ENCODE results near the gene FTSJ3. TPM values are rescaled to one million over a fixed set of nuclear protein-coding genes. Genes with fewer than 3 reads are reported as not detected.

The FTSJ3 gene
- total and polyA plus RNA-seq, 2 experiments from 2014 or later: 29.2 to 61.5 TPM

DNA sequence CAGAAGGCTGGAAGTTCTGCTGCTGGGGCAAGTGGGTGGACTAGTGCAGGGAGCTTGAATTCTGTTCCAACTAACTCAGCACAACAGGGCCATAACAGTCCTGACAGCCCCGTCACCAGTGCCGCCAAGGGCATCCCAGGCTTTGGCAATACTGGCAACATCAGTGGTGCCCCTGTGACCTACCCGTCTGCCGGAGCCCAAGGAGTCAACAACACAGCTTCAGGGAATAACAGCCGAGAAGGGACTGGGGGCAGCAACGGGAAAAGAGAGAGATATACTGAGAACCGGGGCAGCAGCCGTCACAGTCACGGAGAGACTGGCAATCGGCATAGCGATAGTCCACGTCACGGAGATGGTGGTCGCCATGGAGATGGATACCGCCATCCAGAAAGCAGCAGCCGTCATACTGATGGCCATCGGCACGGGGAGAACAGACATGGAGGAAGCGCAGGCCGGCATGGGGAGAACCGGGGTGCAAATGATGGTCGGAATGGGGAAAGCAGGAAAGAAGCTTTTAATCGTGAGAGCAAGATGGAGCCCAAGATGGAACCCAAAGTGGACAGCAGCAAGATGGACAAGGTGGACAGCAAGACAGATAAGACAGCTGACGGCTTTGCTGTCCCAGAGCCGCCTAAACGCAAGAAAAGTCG, 9.6 kb downstream of the FTSJ3 start:
- Histone ChIP-seq H3K4me3 (no peak overlapping the region), H3K9me2 (ENCODE audit: insufficient read depth) (no peaks in the 10 kb centered on the region), H3F3A (replicated peaks; ENCODE audit: low read depth) (peaks cover 50% of the 10 kb centered on the region), H4K20me1 (replicated peaks; ENCODE audit: insufficient read depth) (peaks cover 65% of the 10 kb centered on the region), H3K79me2 (replicated peaks; ENCODE audit: insufficient read depth) (no peaks in the 10 kb centered on the region; the same call in 1 of the 2 replicates), H3K36me3 (ENCODE audit: insufficient read depth) (peaks cover 84% of the 10 kb centered on the region), H2AFZ (no peak overlapping the region), H3K27me3 (ENCODE audit: insufficient read depth) (no peaks in the 10 kb centered on the region), H3K4me2 (no peak overlapping the region), H3K27ac (ENCODE audit: low read depth) (no peak overlapping the region), H3K4me1 (ENCODE audit: insufficient read depth) (no peaks in the 10 kb centered on the region)
- no peak; the same call in 1 of the 2 replicates for TF ChIP-seq POLR2AphosphoS5 (IDR thresholded peaks at IDR 0.05; ENCODE audit: low read depth)
- TF ChIP-seq JUNB (IDR thresholded peaks at IDR 0.05; ENCODE audit: unreplicated experiment): no peak
- TF ChIP-seq STAT1 (IDR thresholded peaks at IDR 0.05; ENCODE audit: unreplicated experiment): no peak
- TF ChIP-seq EZH2phosphoT487 (IDR thresholded peaks at IDR 0.05; ENCODE audit: unreplicated experiment): no peak
- no peak for TF ChIP-seq CREB1 (CRISPR knock-in tag; IDR thresholded peaks at IDR 0.05; ENCODE audit: low read depth)
- no peak for TF ChIP-seq ZNF114 (CRISPR knock-in tag; IDR thresholded peaks at IDR 0.05)
- TF ChIP-seq NANOG (IDR thresholded peaks at IDR 0.05; ENCODE audit: borderline replicate concordance): no peak
- no peak for TF ChIP-seq EZH2 (IDR thresholded peaks at IDR 0.05; ENCODE audit: low read depth, unreplicated experiment)
- TF ChIP-seq REST (IDR thresholded peaks at IDR 0.05; ENCODE audit: unreplicated experiment): no peak
- TF ChIP-seq, protein P1, sequence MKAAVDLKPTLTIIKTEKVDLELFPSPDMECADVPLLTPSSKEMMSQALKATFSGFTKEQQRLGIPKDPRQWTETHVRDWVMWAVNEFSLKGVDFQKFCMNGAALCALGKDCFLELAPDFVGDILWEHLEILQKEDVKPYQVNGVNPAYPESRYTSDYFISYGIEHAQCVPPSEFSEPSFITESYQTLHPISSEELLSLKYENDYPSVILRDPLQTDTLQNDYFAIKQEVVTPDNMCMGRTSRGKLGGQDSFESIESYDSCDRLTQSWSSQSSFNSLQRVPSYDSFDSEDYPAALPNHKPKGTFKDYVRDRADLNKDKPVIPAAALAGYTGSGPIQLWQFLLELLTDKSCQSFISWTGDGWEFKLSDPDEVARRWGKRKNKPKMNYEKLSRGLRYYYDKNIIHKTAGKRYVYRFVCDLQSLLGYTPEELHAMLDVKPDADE (IDR thresholded peaks at IDR 0.05): no peak
- TF ChIP-seq ZNF331 (CRISPR knock-in tag; IDR thresholded peaks at IDR 0.05; ENCODE audit: low read depth): no peak
- ATAC-seq (no peak), DNase-seq (ENCODE audit: low spot score) (no peak)
- Mint-ChIP-seq H3K36me3 (ENCODE audit: low read depth) (peaks cover 100% of the 10 kb centered on the region), H3K9me3 (no peaks in the 10 kb centered on the region), H3K27ac (no peak overlapping the region), H3K27me3 (ENCODE audit: insufficient read depth, low read depth, poor library complexity) (peaks cover 13% of the 10 kb centered on the region), H3K4me1 (no peaks in the 10 kb centered on the region), H3K4me3 (no peak overlapping the region)

DNA sequence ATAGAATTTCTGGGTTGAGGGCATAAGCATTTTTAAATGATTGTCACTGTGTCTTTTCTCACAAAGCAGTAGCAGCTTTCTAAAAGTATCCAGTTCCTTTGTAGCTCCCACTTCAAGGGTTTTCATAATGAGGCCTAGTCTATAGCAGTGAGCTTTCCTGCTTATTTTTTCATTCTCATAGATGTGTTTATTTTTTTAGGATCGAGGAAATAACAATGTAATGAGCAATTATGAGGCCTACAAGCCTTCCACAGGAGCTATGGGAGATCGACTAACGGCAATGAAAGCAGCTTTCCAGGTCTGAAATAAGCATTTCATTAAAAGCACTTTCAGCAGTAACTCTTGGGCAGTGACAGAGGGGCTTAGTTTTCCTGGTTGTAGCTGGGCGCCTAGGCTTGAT, 10.8 kb downstream of the FTSJ3 start:
- ATAC-seq: no peak
- H3K36me3 Mint-ChIP-seq (ENCODE audit: low read depth): peaks cover 100% of the 10 kb centered on the region
- no peak for TF ChIP-seq NANOG (IDR thresholded peaks at IDR 0.05; ENCODE audit: borderline replicate concordance)
- TF ChIP-seq JUNB (IDR thresholded peaks at IDR 0.05; ENCODE audit: unreplicated experiment): no peak
- TF ChIP-seq ZNF331 (CRISPR knock-in tag; IDR thresholded peaks at IDR 0.05; ENCODE audit: low read depth): no peak
- TF ChIP-seq STAT1 (IDR thresholded peaks at IDR 0.05; ENCODE audit: unreplicated experiment): no peak
- no peak for TF ChIP-seq REST (IDR thresholded peaks at IDR 0.05; ENCODE audit: unreplicated experiment)
- TF ChIP-seq EZH2phosphoT487 (IDR thresholded peaks at IDR 0.05; ENCODE audit: unreplicated experiment): no peak
- no peak for TF ChIP-seq POLR2AphosphoS5 (IDR thresholded peaks at IDR 0.05; ENCODE audit: low read depth)

More for the DNA sequence above, 10.8 kb downstream of the FTSJ3 start:
- Histone ChIP-seq H3K9me2 (ENCODE audit: insufficient read depth) (no peaks in the 10 kb centered on the region), H3K4me2 (no peak overlapping the region), H3K4me1 (ENCODE audit: insufficient read depth) (no peaks in the 10 kb centered on the region), H4K20me1 (replicated peaks; ENCODE audit: insufficient read depth) (peaks cover 65% of the 10 kb centered on the region), H3K4me3 (no peak overlapping the region), H3K27ac (ENCODE audit: low read depth) (no peak overlapping the region; the same call in 1 of the 2 replicates), H3K36me3 (ENCODE audit: insufficient read depth) (peaks cover 84% of the 10 kb centered on the region), H2AFZ (no peak overlapping the region), H3K27me3 (ENCODE audit: insufficient read depth) (no peaks in the 10 kb centered on the region), H3K79me2 (replicated peaks; ENCODE audit: insufficient read depth) (no peaks in the 10 kb centered on the region), H3F3A (replicated peaks; ENCODE audit: low read depth) (peaks cover 49% of the 10 kb centered on the region)
- H3K4me1 Mint-ChIP-seq: no peaks in the 10 kb centered on the region
- no peak overlapping the region for H3K27ac Mint-ChIP-seq
- peaks cover 12% of the 10 kb centered on the region for H3K27me3 Mint-ChIP-seq (ENCODE audit: insufficient read depth, low read depth, poor library complexity)
- H3K4me3 Mint-ChIP-seq: no peak overlapping the region
- H3K9me3 Mint-ChIP-seq: no peaks in the 10 kb centered on the region
- no peak for DNase-seq (ENCODE audit: low spot score)
